Liver (tissue), 9 donors: Measurements from ENCODE around the gene ITGA11. TPM values are rescaled to one million over a fixed set of nuclear protein-coding genes. Genes with fewer than 3 reads are reported as not detected.

Source experiments
- DNase-seq: peaks from one replicate; pipeline ENCODE4 v3.0.0-alpha.2; 2017; ENCODE audit warnings: low spot score
- H3K27ac ChIP-seq, 2 donors: one replicate each; pipeline ENCODE4 v1.7.0; 2013; ENCODE audit warnings: inconsistent platforms in 2 of 2, low read length in 2 of 2, control low read depth in 1 of 2, low read depth in 1 of 2, mild to moderate bottlenecking in 1 of 2
- H3K27me3 ChIP-seq, 4 donors: one replicate each; pipeline versions ENCODE4 v1.6.1 to v1.7.0; 2013; ENCODE audit warnings: low read length in 3 of 4, inconsistent platforms in 1 of 4, mild to moderate bottlenecking in 1 of 4, moderate library complexity in 1 of 4; ENCODE audit not compliant: control insufficient read depth in 4 of 4, insufficient read depth in 4 of 4
- H3K36me3 ChIP-seq, 4 donors: one replicate each; pipeline versions ENCODE4 v1.6.1 to v1.7.0; 2013; ENCODE audit warnings: low read length in 3 of 4, mild to moderate bottlenecking in 3 of 4, low read depth in 1 of 4, moderate library complexity in 1 of 4; ENCODE audit not compliant: control insufficient read depth in 4 of 4, insufficient read depth in 3 of 4
- H3K4me1 ChIP-seq, 4 donors: one replicate each; pipeline versions ENCODE4 v1.6.1 to v1.7.0; 2013; ENCODE audit warnings: low read length in 3 of 4, mild to moderate bottlenecking in 3 of 4, moderate library complexity in 1 of 4; ENCODE audit not compliant: control insufficient read depth in 4 of 4, insufficient read depth in 4 of 4
- H3K4me3 ChIP-seq, 3 donors: one replicate each; pipeline versions ENCODE4 v1.6.1 to v1.7.0; 2013; ENCODE audit warnings: low read length in 3 of 3, control low read depth in 1 of 3, low read depth in 1 of 3, mild to moderate bottlenecking in 1 of 3
- H3K9ac ChIP-seq, 2 donors: one replicate each; pipeline ENCODE4 v1.7.0; 2013; ENCODE audit warnings: low read length in 2 of 2, mild to moderate bottlenecking in 2 of 2, moderate library complexity in 2 of 2, control low read depth in 1 of 2, low read depth in 1 of 2
- H3K9me3 ChIP-seq, 4 donors: one replicate each; pipeline versions ENCODE4 v1.6.1 to v1.7.0; 2013; ENCODE audit warnings: low read length in 3 of 4; ENCODE audit not compliant: control insufficient read depth in 4 of 4
- EGR1 ChIP-seq, 2 donors: IDR thresholded peaks; 2 replicates each; pipeline ENCODE4 v1.6.1; 2016 to 2018; ENCODE audit warnings: antibody characterized with exemption in 2 of 2, low read depth in 2 of 2
- FOXA2 ChIP-seq: IDR thresholded peaks from 2 replicates; pipeline ENCODE4 v1.6.1; 2016; ENCODE audit warnings: antibody characterized with exemption
- GABPA ChIP-seq, 2 donors: IDR thresholded peaks in 1 of 2; conservative IDR thresholded peaks in 1 of 2; 2 replicates each; pipeline ENCODE4 v1.6.1; 2016; ENCODE audit warnings: antibody characterized with exemption in 2 of 2, mild to moderate bottlenecking in 1 of 2, moderate library complexity in 1 of 2
- HNF4A ChIP-seq, 2 donors: conservative IDR thresholded peaks; 2 replicates each; pipeline ENCODE4 v1.6.1; 2016; ENCODE audit warnings: antibody characterized with exemption in 2 of 2, mild to moderate bottlenecking in 2 of 2
- HNF4G ChIP-seq: IDR thresholded peaks from 2 replicates; pipeline ENCODE4 v1.6.1; 2016; ENCODE audit warnings: antibody characterized with exemption
- JUND ChIP-seq, 2 donors: IDR thresholded peaks; 2 replicates each; pipeline ENCODE4 v1.6.1; 2016; ENCODE audit warnings: antibody characterized with exemption in 2 of 2
- NR2F2 ChIP-seq: IDR thresholded peaks from 2 replicates; pipeline ENCODE4 v1.6.1; 2016; ENCODE audit warnings: antibody characterized with exemption
- RAD21 ChIP-seq, 2 donors: IDR thresholded peaks; 2 replicates each; pipeline ENCODE4 v1.6.1; 2016; ENCODE audit warnings: antibody characterized with exemption in 2 of 2, mild to moderate bottlenecking in 2 of 2
- RXRA ChIP-seq, 2 donors: IDR thresholded peaks; 2 replicates each; pipeline ENCODE4 v1.6.1; 2017 to 2018; ENCODE audit warnings: antibody characterized with exemption in 2 of 2, mild to moderate bottlenecking in 1 of 2
- SP1 ChIP-seq: IDR thresholded peaks from 2 replicates; pipeline ENCODE4 v1.6.1; 2018; ENCODE audit warnings: antibody characterized with exemption, mild to moderate bottlenecking
- TAF1 ChIP-seq: conservative IDR thresholded peaks from 2 replicates; pipeline ENCODE4 v1.6.1; 2016; ENCODE audit warnings: antibody characterized with exemption, mild to moderate bottlenecking
- YY1 ChIP-seq: IDR thresholded peaks from 2 replicates; pipeline ENCODE4 v1.6.1; 2016; ENCODE audit warnings: antibody characterized with exemption, mild to moderate bottlenecking
- WGBS: extraction: QIAGEN DNeasy Blood & Tissue Kit; methylation state at CpG from one replicate; pipeline ENCODE4 v1.1.7; 2013; 5-methylcytosine and 5-hydroxymethylcytosine counted together
- polyA plus RNA-seq, 2 donors: library from polyadenylated mRNA; stranded (reverse) in 1 of 2; unstranded in 1 of 2; fragments of 200-250 nt in 1 of 2; fragments of >200 nt in 1 of 2; fragmentation: Nextera tagmentation in 1 of 2; extraction: Ambion mirVana in 1 of 2; gene quantifications; one replicate each; pipeline versions ENCODE4 v1.2.1 to v1.2.3, GENCODE V29; 2013 to 2015
- total RNA-seq, 2 donors: library from RNA; depleted of rRNA; stranded (reverse); fragments of >200 nt; gene quantifications; one replicate each; pipeline ENCODE4 v1.2.3, GENCODE V29; 2014
- TF ChIP-seq, protein P1 (sequence below): IDR thresholded peaks from 2 replicates; pipeline ENCODE4 v1.6.1; 2016; ENCODE audit warnings: antibody characterized with exemption
- TF ChIP-seq, protein P2 (sequence below): IDR thresholded peaks from 2 replicates; pipeline ENCODE4 v1.6.1; 2016; ENCODE audit warnings: antibody characterized with exemption, mild to moderate bottlenecking
- TF ChIP-seq, protein P3 (sequence below): fragments of 150-350 bp; IDR thresholded peaks from 2 replicates; pipeline ENCODE4 v1.5.1; 2017; ENCODE audit warnings: improper control_type of control experiment, low read depth, low read length; ENCODE audit not compliant: missing input control
- TF ChIP-seq, protein P4 (sequence below): IDR thresholded peaks from 2 replicates; pipeline ENCODE4 v1.6.1; 2016; ENCODE audit warnings: antibody characterized with exemption
- TF ChIP-seq, protein P5 (sequence below): IDR thresholded peaks from 2 replicates; pipeline ENCODE4 v1.6.1; 2016; ENCODE audit warnings: antibody characterized with exemption
- donor health status: healthy.
- donor health status: healthy.
- donor health status: healthy.
- donor health status: healthy.
- donor health status: healthy.

The ITGA11 gene
- total and polyA plus RNA-seq, 4 donors, result 0.32 to 1.0 (median 0.67) TPM

DNA sequence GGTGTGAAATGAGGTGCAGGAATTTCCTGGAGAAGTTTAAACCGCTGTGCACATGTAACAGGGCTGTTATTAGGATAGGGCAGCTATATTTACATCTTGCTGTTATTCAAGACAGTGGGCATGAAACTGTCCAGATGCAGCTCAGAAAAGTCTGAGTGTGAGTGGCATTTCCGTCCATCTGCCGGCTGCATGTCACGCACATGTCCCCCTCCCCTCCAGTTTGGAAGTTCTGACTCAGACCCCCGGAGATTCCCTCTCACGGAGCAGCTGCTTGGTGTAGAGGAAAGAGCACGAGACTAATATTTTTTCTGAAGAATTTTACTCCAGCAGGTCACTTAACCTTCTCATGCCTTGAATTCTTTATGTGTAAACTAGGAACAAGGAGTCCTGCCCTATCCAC, 84.6 kb downstream of the ITGA11 start (continued):
- TF ChIP-seq, protein P1, sequence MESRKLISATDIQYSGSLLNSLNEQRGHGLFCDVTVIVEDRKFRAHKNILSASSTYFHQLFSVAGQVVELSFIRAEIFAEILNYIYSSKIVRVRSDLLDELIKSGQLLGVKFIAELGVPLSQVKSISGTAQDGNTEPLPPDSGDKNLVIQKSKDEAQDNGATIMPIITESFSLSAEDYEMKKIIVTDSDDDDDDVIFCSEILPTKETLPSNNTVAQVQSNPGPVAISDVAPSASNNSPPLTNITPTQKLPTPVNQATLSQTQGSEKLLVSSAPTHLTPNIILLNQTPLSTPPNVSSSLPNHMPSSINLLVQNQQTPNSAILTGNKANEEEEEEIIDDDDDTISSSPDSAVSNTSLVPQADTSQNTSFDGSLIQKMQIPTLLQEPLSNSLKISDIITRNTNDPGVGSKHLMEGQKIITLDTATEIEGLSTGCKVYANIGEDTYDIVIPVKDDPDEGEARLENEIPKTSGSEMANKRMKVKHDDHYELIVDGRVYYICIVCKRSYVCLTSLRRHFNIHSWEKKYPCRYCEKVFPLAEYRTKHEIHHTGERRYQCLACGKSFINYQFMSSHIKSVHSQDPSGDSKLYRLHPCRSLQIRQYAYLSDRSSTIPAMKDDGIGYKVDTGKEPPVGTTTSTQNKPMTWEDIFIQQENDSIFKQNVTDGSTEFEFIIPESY, result no peak
- no peak for TF ChIP-seq RAD21 (IDR thresholded peaks at IDR 0.05)
- no peak for TF ChIP-seq EGR1 (IDR thresholded peaks at IDR 0.05; ENCODE audit: low read depth in 2 of 2)

DNA sequence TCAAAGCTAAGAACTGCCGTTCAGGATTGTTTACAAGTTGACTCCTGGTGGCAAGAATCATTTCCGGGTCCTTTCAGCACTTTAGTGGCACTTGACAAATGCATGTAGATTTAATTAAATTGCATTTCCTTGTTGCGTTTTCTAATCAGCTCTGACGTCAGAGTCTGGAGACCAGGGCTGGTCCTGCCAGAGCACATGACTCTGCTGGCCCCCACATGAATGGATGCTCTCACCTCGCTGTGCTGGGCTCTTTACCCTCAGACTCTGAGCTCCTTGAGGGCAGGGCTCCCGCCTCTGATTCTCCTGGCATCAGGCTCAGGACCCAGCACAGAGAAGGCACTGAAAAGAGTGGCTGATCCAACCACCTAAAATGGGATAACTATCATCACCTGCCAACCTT, 85.0 kb downstream of the ITGA11 start:
- Histone ChIP-seq H3K4me3 (no peak overlapping the region), H3K27ac (no peak overlapping the region), H3K9ac (no peak overlapping the region), H3K27me3 (no peaks in the 10 kb centered on the region), H3K36me3 (no peaks in the 10 kb centered on the region), H3K4me1 (no peaks in the 10 kb centered on the region), H3K9me3 (no peaks in the 10 kb centered on the region)
- TF ChIP-seq SP1 (no peak), TAF1 (no peak), YY1 (no peak), GABPA (IDR thresholded peaks at IDR 0.05 in 1 of 2, conservative IDR thresholded peaks at IDR 0.05 in 1 of 2) (no peak), NR2F2 (no peak), FOXA2 (no peak), RAD21 (IDR thresholded peaks at IDR 0.05) (no peak), HNF4G (no peak), RXRA (IDR thresholded peaks at IDR 0.05) (no peak), JUND (IDR thresholded peaks at IDR 0.05) (no peak), EGR1 (IDR thresholded peaks at IDR 0.05; ENCODE audit: low read depth in 2 of 2) (no peak), HNF4A (conservative IDR thresholded peaks at IDR 0.05) (no peak)
- TF ChIP-seq, protein P2, sequence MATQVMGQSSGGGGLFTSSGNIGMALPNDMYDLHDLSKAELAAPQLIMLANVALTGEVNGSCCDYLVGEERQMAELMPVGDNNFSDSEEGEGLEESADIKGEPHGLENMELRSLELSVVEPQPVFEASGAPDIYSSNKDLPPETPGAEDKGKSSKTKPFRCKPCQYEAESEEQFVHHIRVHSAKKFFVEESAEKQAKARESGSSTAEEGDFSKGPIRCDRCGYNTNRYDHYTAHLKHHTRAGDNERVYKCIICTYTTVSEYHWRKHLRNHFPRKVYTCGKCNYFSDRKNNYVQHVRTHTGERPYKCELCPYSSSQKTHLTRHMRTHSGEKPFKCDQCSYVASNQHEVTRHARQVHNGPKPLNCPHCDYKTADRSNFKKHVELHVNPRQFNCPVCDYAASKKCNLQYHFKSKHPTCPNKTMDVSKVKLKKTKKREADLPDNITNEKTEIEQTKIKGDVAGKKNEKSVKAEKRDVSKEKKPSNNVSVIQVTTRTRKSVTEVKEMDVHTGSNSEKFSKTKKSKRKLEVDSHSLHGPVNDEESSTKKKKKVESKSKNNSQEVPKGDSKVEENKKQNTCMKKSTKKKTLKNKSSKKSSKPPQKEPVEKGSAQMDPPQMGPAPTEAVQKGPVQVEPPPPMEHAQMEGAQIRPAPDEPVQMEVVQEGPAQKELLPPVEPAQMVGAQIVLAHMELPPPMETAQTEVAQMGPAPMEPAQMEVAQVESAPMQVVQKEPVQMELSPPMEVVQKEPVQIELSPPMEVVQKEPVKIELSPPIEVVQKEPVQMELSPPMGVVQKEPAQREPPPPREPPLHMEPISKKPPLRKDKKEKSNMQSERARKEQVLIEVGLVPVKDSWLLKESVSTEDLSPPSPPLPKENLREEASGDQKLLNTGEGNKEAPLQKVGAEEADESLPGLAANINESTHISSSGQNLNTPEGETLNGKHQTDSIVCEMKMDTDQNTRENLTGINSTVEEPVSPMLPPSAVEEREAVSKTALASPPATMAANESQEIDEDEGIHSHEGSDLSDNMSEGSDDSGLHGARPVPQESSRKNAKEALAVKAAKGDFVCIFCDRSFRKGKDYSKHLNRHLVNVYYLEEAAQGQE, result no peak
- TF ChIP-seq, protein P3, sequence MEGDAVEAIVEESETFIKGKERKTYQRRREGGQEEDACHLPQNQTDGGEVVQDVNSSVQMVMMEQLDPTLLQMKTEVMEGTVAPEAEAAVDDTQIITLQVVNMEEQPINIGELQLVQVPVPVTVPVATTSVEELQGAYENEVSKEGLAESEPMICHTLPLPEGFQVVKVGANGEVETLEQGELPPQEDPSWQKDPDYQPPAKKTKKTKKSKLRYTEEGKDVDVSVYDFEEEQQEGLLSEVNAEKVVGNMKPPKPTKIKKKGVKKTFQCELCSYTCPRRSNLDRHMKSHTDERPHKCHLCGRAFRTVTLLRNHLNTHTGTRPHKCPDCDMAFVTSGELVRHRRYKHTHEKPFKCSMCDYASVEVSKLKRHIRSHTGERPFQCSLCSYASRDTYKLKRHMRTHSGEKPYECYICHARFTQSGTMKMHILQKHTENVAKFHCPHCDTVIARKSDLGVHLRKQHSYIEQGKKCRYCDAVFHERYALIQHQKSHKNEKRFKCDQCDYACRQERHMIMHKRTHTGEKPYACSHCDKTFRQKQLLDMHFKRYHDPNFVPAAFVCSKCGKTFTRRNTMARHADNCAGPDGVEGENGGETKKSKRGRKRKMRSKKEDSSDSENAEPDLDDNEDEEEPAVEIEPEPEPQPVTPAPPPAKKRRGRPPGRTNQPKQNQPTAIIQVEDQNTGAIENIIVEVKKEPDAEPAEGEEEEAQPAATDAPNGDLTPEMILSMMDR, result no peak
- TF ChIP-seq, protein P4, sequence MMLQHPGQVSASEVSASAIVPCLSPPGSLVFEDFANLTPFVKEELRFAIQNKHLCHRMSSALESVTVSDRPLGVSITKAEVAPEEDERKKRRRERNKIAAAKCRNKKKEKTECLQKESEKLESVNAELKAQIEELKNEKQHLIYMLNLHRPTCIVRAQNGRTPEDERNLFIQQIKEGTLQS, result no peak
- TF ChIP-seq, protein P1, result no peak
- TF ChIP-seq, protein P5, sequence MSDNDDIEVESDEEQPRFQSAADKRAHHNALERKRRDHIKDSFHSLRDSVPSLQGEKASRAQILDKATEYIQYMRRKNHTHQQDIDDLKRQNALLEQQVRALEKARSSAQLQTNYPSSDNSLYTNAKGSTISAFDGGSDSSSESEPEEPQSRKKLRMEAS, result no peak
- no peak for DNase-seq
- 75% methylated on average over 6 of the region's 6 CpGs for WGBS
